ENCODE results near the gene OR5D13. TPM values are rescaled to one million over a fixed set of nuclear protein-coding genes. Genes with fewer than 3 reads are reported as not detected.

Gene OR5D13
- total RNA-seq: not detected in 2 replicates

DNA sequence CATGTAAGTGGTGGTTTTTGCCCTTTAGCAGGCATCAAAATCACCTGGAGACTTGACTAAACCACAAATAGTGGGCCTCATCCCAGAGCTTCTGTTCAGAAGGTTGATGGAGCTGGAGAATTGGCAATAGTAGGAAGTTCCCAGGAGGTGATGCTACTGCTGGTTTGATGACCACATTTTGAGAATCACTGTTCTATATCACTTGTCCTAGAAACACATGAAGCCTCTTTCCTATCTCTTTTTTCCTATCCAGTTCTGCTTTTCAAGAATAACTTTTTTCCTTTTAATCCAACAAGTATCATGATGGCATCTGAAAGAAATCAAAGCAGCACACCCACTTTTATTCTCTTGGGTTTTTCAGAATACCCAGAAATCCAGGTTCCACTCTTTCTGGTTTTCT is at the start of gene OR5D13:
OR5D13 (plus strand) TSS at position 301 of the 400 bp plus-strand sequence; CDS start at position 301, 0 bp downstream.

DNA sequence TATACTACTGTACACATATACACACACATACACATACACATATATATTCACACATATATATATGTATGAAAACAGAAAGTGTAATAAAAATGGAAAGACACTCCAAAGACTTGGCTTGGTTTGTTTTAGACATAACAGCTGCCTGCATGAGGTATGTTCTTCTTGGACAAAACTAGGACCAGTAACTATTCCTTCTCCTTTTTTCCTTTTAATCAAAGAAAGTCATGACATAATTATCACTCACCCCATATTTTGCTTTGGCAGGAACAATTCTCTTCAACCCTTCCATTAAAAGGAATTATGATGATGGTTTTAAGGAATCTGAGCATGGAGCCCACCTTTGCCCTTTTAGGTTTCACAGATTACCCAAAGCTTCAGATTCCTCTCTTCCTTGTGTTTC is 22.0 kb downstream of the OR5D13 start, which contains the start of gene OR5D14:
OR5D14 (plus strand) TSS at position 301 of the 400 bp plus-strand sequence; CDS start at position 301, 0 bp downstream.

GRCh38 chr11:55811067-55811466 is 37.8 kb downstream of the OR5D13 start, which contains the start of gene OR5L1:
Gene OR5L1 (plus strand): TSS chr11:55811367. CDS start chr11:55811467, 100 bp downstream.

DNA sequence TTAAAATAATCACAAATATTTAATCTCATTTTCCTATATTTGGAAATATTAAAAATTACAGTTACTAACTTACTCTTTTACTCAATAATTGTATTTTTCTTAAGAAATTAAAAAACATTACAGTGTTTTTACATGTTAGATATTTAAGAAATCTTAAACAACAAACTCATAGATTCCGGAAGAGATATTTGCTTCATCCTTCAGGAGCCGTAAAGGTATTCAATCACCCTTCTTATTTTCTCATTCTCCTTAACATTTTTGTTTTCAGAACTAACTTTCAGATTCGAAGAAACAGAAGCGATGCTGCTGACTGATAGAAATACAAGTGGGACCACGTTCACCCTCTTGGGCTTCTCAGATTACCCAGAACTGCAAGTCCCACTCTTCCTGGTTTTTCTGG is 46.1 kb downstream of the OR5D13 start, which contains the start of gene OR5D18:
OR5D18 (plus strand) TSS at position 301 of the 400 bp plus-strand sequence; CDS start at position 301, 0 bp downstream.

Other genes starting within 250 kb of the OR5D13 start
- gene OR4C15, start 219.0 kb upstream of the OR5D13 start, total RNA-seq: not detected in 2 replicates
- not detected in 2 replicates for gene OR4C16, start 201.3 kb upstream of the OR5D13 start, total RNA-seq
- not detected in 2 replicates for gene OR4C11, start 165.8 kb upstream of the OR5D13 start, total RNA-seq
- not detected in 2 replicates for gene OR4P4, start 138.3 kb upstream of the OR5D13 start, total RNA-seq
- gene OR4S2, start 125.1 kb upstream of the OR5D13 start, total RNA-seq: not detected in 2 replicates
- gene OR4C6, start 111.2 kb upstream of the OR5D13 start, total RNA-seq: not detected in 2 replicates
- gene OR5D14, start 22.1 kb downstream of the OR5D13 start, total RNA-seq: not detected in 2 replicates
- gene OR5L1, start 37.9 kb downstream of the OR5D13 start, total RNA-seq: not detected in 2 replicates
- gene OR5D18, start 46.2 kb downstream of the OR5D13 start, total RNA-seq: not detected in 2 replicates
- gene OR5L2, start 53.8 kb downstream of the OR5D13 start, total RNA-seq: not detected in 2 replicates
- gene OR5D16, start 65.3 kb downstream of the OR5D13 start, total RNA-seq: not detected in 2 replicates
- not detected in 2 replicates for gene TRIM51, start 109.9 kb downstream of the OR5D13 start, total RNA-seq
- not detected in 2 replicates for gene OR5W2, start 141.1 kb downstream of the OR5D13 start, total RNA-seq
- not detected in 2 replicates for gene OR5I1, start 163.0 kb downstream of the OR5D13 start, total RNA-seq
- not detected in 2 replicates for gene OR10AG1, start 196.5 kb downstream of the OR5D13 start, total RNA-seq
- gene OR5F1, start 221.2 kb downstream of the OR5D13 start, total RNA-seq: not detected in 2 replicates

All from placental epithelial cell (primary cell).